MCF 10A (cell line): ENCODE data around the gene GLCCI1. TPM values are rescaled to one million over a fixed set of nuclear protein-coding genes. Genes with fewer than 3 reads are reported as not detected.
A peak's percentile ranks its signal among the peaks of the same experiment; 100 is the strongest.

ENCODE experiments used
- BruUV-seq: library from RNA; stranded (reverse); fragments of 400-500 nt; replicated peaks from 2 replicates; lab custom pipeline; 2021; lab: Mats Ljungman, UMichigan
- CTCF ChIA-PET: fragments of 300-600 bp; sonication (Branson Sonifier 250); formaldehyde crosslinking; extraction: SDS; loops from one replicate; lab custom pipeline; 2021; ENCODE audit warnings: antibody characterized with exemption, inconsistent platforms; lab: Yijun Ruan, JAX
- POLR2A ChIA-PET: fragments of 300-600, 350-650 bp; sonication (Branson Sonifier 250); formaldehyde crosslinking; extraction: SDS; loops from one replicate; lab custom pipeline; 2020; ENCODE audit warnings: antibody characterized with exemption, inconsistent platforms; lab: Yijun Ruan, JAX
- DNase-seq: peaks from one replicate; pipeline ENCODE4 v3.0.0-alpha.2; 2018; ENCODE audit not compliant: unreplicated experiment
- H3K27ac Mint-ChIP-seq: one replicate; pipeline ENCODE4 v1.8.0; 2022; ENCODE audit warnings: mild to moderate bottlenecking, low read depth, mixed read lengths; ENCODE audit not compliant: unreplicated experiment
- H3K27me3 Mint-ChIP-seq: one replicate; pipeline ENCODE4 v1.8.0; 2022; ENCODE audit warnings: mixed read lengths; ENCODE audit not compliant: insufficient read depth, unreplicated experiment
- H3K36me3 Mint-ChIP-seq: one replicate; pipeline ENCODE4 v1.8.0; 2022; ENCODE audit warnings: mild to moderate bottlenecking, moderate library complexity, mixed read lengths; ENCODE audit not compliant: insufficient read depth, unreplicated experiment
- H3K4me1 Mint-ChIP-seq: one replicate; pipeline ENCODE4 v1.8.0; 2022; ENCODE audit warnings: mixed read lengths; ENCODE audit not compliant: insufficient read depth, unreplicated experiment
- H3K4me3 Mint-ChIP-seq: one replicate; pipeline ENCODE4 v1.8.0; 2022; ENCODE audit warnings: mild to moderate bottlenecking, moderate library complexity, mixed read lengths; ENCODE audit not compliant: unreplicated experiment
- H3K9me3 Mint-ChIP-seq: one replicate; pipeline ENCODE4 v1.8.0; 2022; ENCODE audit warnings: mixed read lengths; ENCODE audit not compliant: unreplicated experiment
- intact Hi-C: fragments of 100-400 bp; cut with micrococcal nuclease; formaldehyde crosslinking; loops from 2 replicates; pipeline ENCODE4 v1.14.1; 2022
- total RNA-seq: library from RNA; stranded (reverse); gene quantifications from 2 replicates; pipeline ENCODE4 v1.2.3, GENCODE V29; 2022
- TF ChIP-seq, protein P1 (sequence below): fragments of 200-600 bp; IDR thresholded peaks from one replicate; pipeline ENCODE4 v1.8.0; 2022; ENCODE audit warnings: antibody characterized with exemption, mild to moderate bottlenecking; ENCODE audit not compliant: unreplicated experiment

Gene GLCCI1
- total RNA-seq, 1 experiment from 2014 or later, result 5.3 TPM

DNA sequence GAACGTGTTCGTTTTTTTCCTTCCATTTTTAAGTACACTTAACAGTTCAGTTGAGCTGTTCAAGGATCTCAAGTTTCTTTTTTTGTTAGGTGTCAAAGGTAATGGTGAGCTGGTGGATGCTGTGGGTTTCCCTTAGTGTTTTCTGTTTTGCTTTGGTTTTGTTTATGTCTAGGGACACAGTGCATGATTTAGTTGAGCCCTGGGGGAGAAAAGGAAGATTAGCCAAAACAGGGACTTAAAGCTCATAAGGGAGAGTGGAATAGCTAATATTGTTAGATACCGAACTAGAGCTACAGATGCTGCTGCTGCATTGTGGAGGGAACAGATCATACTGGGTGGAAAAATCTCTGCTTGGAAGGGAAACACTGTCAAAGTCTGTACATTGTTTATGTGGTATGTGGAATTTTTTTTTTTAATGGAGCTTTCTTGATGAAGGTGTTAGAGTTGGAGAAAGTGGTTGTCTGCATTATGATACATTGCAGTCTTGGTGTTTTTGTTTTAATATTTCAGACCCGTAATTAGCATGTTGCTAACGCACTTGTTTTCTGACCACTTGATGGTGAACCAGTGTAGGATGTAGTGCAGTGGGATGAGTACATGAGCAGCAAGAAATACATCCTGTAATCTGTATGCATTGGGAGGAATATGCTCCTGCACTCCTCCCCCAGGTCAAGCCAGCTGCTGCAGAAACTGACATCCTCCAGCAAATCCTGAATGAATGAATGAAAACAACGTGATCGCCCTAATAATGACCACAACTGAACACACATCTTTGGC, 2.1 kb downstream of the GLCCI1 start:
- DNase-seq, result no peak
- Mint-ChIP-seq H3K4me1 (peaks cover 5% of the 10 kb centered on the region), H3K4me3 (no peak overlapping the region), H3K36me3 (no peaks in the 10 kb centered on the region), H3K27ac (no peak overlapping the region), H3K9me3 (no peaks in the 10 kb centered on the region), H3K27me3 (no peaks in the 10 kb centered on the region)
- ChIA-PET CTCF (interaction anchor here (0.6 to 2.2 kb wide), 15 partner anchors 16 to 393 kb away, joined by 3 to 17 read pairs (median 4); partner anchors contain the start of genes RPA3 and UMAD1), POLR2A (interaction anchor here (0.6 to 5.7 kb wide), 27 partner anchors 9 to 406 kb away, joined by 3 to 80 read pairs (median 5); partner anchors contain the start of gene UMAD1)
- intact Hi-C loops, result no loop called here
- TF ChIP-seq, protein P1, sequence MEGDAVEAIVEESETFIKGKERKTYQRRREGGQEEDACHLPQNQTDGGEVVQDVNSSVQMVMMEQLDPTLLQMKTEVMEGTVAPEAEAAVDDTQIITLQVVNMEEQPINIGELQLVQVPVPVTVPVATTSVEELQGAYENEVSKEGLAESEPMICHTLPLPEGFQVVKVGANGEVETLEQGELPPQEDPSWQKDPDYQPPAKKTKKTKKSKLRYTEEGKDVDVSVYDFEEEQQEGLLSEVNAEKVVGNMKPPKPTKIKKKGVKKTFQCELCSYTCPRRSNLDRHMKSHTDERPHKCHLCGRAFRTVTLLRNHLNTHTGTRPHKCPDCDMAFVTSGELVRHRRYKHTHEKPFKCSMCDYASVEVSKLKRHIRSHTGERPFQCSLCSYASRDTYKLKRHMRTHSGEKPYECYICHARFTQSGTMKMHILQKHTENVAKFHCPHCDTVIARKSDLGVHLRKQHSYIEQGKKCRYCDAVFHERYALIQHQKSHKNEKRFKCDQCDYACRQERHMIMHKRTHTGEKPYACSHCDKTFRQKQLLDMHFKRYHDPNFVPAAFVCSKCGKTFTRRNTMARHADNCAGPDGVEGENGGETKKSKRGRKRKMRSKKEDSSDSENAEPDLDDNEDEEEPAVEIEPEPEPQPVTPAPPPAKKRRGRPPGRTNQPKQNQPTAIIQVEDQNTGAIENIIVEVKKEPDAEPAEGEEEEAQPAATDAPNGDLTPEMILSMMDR, result no peak
- TSS peak; percentile 33 for BruUV-seq

- peaks cover 5% of the 10 kb centered on the region for H3K4me1 Mint-ChIP-seq
- no peak overlapping the region for H3K4me3 Mint-ChIP-seq
- TF ChIP-seq, protein P1, result no peak
- intact Hi-C loops, result no loop called here
- BruUV-seq, result no TSS peak
- no peaks in the 10 kb centered on the region for H3K36me3 Mint-ChIP-seq
- POLR2A ChIA-PET, result interaction anchor here (0.6 to 5.7 kb wide), 10 partner anchors 8 to 407 kb away, joined by 3 to 80 read pairs (median 9); partner anchors contain the start of gene UMAD1
- H3K27ac Mint-ChIP-seq, result no peak overlapping the region
- no peaks in the 10 kb centered on the region for H3K27me3 Mint-ChIP-seq
- no peak for DNase-seq
- CTCF ChIA-PET, result interaction anchor here (0.8 to 2.0 kb wide), 5 partner anchors 16 to 324 kb away, joined by 3 to 17 read pairs (median 4); no protein-coding TSS in a partner anchor
- no peaks in the 10 kb centered on the region for H3K9me3 Mint-ChIP-seq
These were observed 2.9 kb downstream of the GLCCI1 start for GRCh38 chr7:7971308-7972040.

- H3K4me1 Mint-ChIP-seq, result peaks cover 5% of the 10 kb centered on the region
- DNase-seq, result no peak
- no peaks in the 10 kb centered on the region for H3K27me3 Mint-ChIP-seq
- intact Hi-C loops, result no loop called here
- no TSS peak for BruUV-seq
- POLR2A ChIA-PET, result interaction anchor here (0.6 to 5.7 kb wide), 5 partner anchors 17 to 207 kb away, joined by 3 to 80 read pairs (median 3); no protein-coding TSS in a partner anchor
- TF ChIP-seq, protein P1, result no peak
- H3K27ac Mint-ChIP-seq, result no peak overlapping the region
- CTCF ChIA-PET, result interaction anchor here (0.6 to 2.2 kb wide), 4 partner anchors 63 to 331 kb away, joined by 3 to 5 read pairs (median 3); partner anchors contain the start of gene UMAD1
- H3K9me3 Mint-ChIP-seq, result no peaks in the 10 kb centered on the region
- H3K36me3 Mint-ChIP-seq, result no peaks in the 10 kb centered on the region
- H3K4me3 Mint-ChIP-seq, result no peak overlapping the region
These were observed 3.5 kb downstream of the GLCCI1 start for GRCh38 chr7:7972128-7972527.
